Activated naive CD4-positive, alpha-beta T cell treated with anti-CD3 and anti-CD28 coated beads, Interleukin-2, amount 50 U/mL, for 16 hours (primary cell): ENCODE measurements around the gene SRGAP2B.
"Not testable (repeated sequence)": the region's sequence is repeated elsewhere in the genome, so short reads cannot be mapped to it uniquely, and the experiment has no call there.

Experiments used
- DNase-seq: peaks from one replicate; pipeline ENCODE4 v3.0.0-alpha.2; 2020

SRGAP2B gene

GRCh38 chr1:145036019-145036418, 59.1 kb downstream of the SRGAP2B start:
- not testable (repeated sequence) for DNase-seq

GRCh38 chr1:145033523-145033922, 61.6 kb downstream of the SRGAP2B start:
- not testable (repeated sequence) for DNase-seq

GRCh38 chr1:145027251-145027650, 67.9 kb downstream of the SRGAP2B start:
- not testable (repeated sequence) for DNase-seq

- DNase-seq, result not testable (repeated sequence)
Measured at GRCh38 chr1:145025286-145025685, 69.8 kb downstream of the SRGAP2B start.

- not testable (repeated sequence) for DNase-seq
Measured at GRCh38 chr1:145022259-145022658, 72.9 kb downstream of the SRGAP2B start.

GRCh38 chr1:145021749-145022148, 73.4 kb downstream of the SRGAP2B start:
- not testable (repeated sequence) for DNase-seq

GRCh38 chr1:145019709-145020108, 75.4 kb downstream of the SRGAP2B start:
- DNase-seq, result not testable (repeated sequence)

GRCh38 chr1:145017725-145018124, 77.4 kb downstream of the SRGAP2B start:
- not testable (repeated sequence) for DNase-seq

GRCh38 chr1:145016492-145016862, 78.7 kb downstream of the SRGAP2B start:
- not testable (repeated sequence) for DNase-seq

- not testable (repeated sequence) for DNase-seq
Measured at GRCh38 chr1:145015744-145016491, 79.2 kb downstream of the SRGAP2B start.

GRCh38 chr1:145013353-145013752, 81.8 kb downstream of the SRGAP2B start:
- not testable (repeated sequence) for DNase-seq

- DNase-seq, result not testable (repeated sequence)
Measured at GRCh38 chr1:145011811-145012210, 83.3 kb downstream of the SRGAP2B start.

GRCh38 chr1:145010580-145010979, 84.5 kb downstream of the SRGAP2B start:
- DNase-seq, result not testable (repeated sequence)

GRCh38 chr1:145009928-145010327, 85.2 kb downstream of the SRGAP2B start:
- DNase-seq, result not testable (repeated sequence)

GRCh38 chr1:145008388-145008787, 86.7 kb downstream of the SRGAP2B start:
- not testable (repeated sequence) for DNase-seq

GRCh38 chr1:145005142-145005541, 90.0 kb downstream of the SRGAP2B start:
- DNase-seq, result not testable (repeated sequence)

GRCh38 chr1:145001381-145001780, 93.7 kb downstream of the SRGAP2B start:
- not testable (repeated sequence) for DNase-seq

- not testable (repeated sequence) for DNase-seq
Measured at GRCh38 chr1:145000743-145001326, 94.3 kb downstream of the SRGAP2B start.

- DNase-seq, result not testable (repeated sequence)
Measured at GRCh38 chr1:145000074-145000742, 94.9 kb downstream of the SRGAP2B start.

GRCh38 chr1:144998981-144999273, 96.2 kb downstream of the SRGAP2B start:
- not testable (repeated sequence) for DNase-seq

GRCh38 chr1:144998134-144998980, 96.8 kb downstream of the SRGAP2B start:
- DNase-seq, result not testable (repeated sequence)

GRCh38 chr1:144995833-144996410, 99.2 kb downstream of the SRGAP2B start:
- not testable (repeated sequence) for DNase-seq
